Lower lobe of right lung (tissue), 2 donors: Measurements from ENCODE around the gene C17orf67. TPM values are rescaled to one million over a fixed set of nuclear protein-coding genes. Genes with fewer than 3 reads are reported as not detected.
"Not testable (repeated sequence)": the region's sequence is repeated elsewhere in the genome, so short reads cannot be mapped to it uniquely, and the experiment has no call there.

Experiments used
- ATAC-seq, 2 donors: fragments of 200-7000 bp; cut with Tn5 transposase; one replicate each; pipeline ENCODE4 v1.9.1; 2020 to 2022; ENCODE audit warnings: mild to moderate bottlenecking in 2 of 2, moderate library complexity in 2 of 2
- DNase-seq: peaks from one replicate; pipeline ENCODE4 v3.0.0-alpha.2; 2020
- H3K27ac ChIP-seq: fragments of 200-600 bp; one replicate; pipeline ENCODE4 v1.8.0; 2022
- H3K27me3 ChIP-seq: fragments of 200-600 bp; one replicate; pipeline ENCODE4 v1.8.0; 2022; ENCODE audit warnings: low read depth
- H3K36me3 ChIP-seq: fragments of 200-600 bp; one replicate; pipeline ENCODE4 v1.8.0; 2022; ENCODE audit warnings: mild to moderate bottlenecking
- H3K4me1 ChIP-seq: fragments of 200-600 bp; one replicate; pipeline ENCODE4 v1.8.0; 2022
- H3K4me3 ChIP-seq: fragments of 200-600 bp; one replicate; pipeline ENCODE4 v1.8.0; 2022; ENCODE audit warnings: mild to moderate bottlenecking
- H3K9me3 ChIP-seq: fragments of 200-600 bp; one replicate; pipeline ENCODE4 v1.8.0; 2022
- intact Hi-C: fragments of 100-400 bp; cut with DNase I; formaldehyde crosslinking; loops from one replicate; pipeline ENCODE4 v1.11.0; 2022
- total RNA-seq: library from RNA; stranded (reverse); fragmentation: NEBNext Ultra II Directional; extraction: Animal tissue kit (Norgen Biotek cat#: 25700); gene quantifications from one replicate; pipeline ENCODE4 v1.2.1, GENCODE V29; 2021
- TF ChIP-seq, protein P1 (sequence below): fragments of 200-600 bp; IDR thresholded peaks from one replicate; pipeline ENCODE4 v1.8.0; 2022; ENCODE audit warnings: antibody characterized with exemption, mild to moderate bottlenecking
- donor health status: DM: no; HTN: yes; CAD: no; lungs with severe emphysema.

The C17orf67 gene
- total RNA-seq, 1 donor from 2014 or later, result 3.6 TPM

DNA sequence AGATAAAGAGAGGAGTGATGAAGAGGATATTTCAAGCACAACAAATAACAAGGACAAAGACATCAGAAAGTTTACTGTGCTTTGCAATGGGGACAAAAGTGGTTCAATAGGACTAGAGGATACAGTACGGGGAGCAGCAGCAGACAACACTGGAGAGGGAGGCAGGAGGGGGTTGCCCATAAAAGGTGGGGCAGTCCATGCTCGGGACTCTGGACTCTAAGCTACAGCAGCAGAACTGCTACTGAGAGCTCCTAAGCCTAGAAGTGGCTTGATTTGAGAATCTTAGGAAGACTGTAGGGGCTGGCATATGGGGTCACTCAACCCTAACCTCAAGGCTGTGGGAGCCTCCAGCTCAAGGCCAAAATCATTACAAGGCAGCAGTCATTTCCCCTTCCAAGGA lies 62.2 kb downstream of the C17orf67 start:
- ATAC-seq (no peak), DNase-seq (no peak)
- no peaks in the 10 kb centered on the region for H3K4me1 ChIP-seq
- no peaks in the 10 kb centered on the region for H3K36me3 ChIP-seq
- intact Hi-C loops, result no loop called here
- H3K9me3 ChIP-seq, result no peaks in the 10 kb centered on the region
- TF ChIP-seq, protein P1, sequence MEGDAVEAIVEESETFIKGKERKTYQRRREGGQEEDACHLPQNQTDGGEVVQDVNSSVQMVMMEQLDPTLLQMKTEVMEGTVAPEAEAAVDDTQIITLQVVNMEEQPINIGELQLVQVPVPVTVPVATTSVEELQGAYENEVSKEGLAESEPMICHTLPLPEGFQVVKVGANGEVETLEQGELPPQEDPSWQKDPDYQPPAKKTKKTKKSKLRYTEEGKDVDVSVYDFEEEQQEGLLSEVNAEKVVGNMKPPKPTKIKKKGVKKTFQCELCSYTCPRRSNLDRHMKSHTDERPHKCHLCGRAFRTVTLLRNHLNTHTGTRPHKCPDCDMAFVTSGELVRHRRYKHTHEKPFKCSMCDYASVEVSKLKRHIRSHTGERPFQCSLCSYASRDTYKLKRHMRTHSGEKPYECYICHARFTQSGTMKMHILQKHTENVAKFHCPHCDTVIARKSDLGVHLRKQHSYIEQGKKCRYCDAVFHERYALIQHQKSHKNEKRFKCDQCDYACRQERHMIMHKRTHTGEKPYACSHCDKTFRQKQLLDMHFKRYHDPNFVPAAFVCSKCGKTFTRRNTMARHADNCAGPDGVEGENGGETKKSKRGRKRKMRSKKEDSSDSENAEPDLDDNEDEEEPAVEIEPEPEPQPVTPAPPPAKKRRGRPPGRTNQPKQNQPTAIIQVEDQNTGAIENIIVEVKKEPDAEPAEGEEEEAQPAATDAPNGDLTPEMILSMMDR, result no peak
- H3K4me3 ChIP-seq, result no peak overlapping the region
- peaks cover 8% of the 10 kb centered on the region for H3K27me3 ChIP-seq
- H3K27ac ChIP-seq, result no peak overlapping the region

DNA sequence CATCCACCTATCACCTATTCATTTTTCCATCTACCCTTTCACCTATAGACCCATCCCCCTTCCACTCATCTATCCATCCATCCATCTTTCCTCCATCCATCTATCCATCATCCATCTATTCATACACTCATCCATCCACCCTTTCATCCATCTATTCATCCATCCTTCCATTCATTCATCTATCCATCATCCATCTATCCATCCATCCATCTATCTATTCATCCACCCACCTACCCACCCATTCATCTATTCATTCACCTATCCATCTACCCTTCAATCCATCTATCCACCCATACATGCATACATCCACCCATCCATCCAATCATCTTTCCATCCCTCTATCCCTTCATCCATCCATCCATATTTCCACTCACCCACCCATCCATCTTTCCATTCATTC lies 63.3 kb downstream of the C17orf67 start:
- TF ChIP-seq, protein P1, result no peak

DNA sequence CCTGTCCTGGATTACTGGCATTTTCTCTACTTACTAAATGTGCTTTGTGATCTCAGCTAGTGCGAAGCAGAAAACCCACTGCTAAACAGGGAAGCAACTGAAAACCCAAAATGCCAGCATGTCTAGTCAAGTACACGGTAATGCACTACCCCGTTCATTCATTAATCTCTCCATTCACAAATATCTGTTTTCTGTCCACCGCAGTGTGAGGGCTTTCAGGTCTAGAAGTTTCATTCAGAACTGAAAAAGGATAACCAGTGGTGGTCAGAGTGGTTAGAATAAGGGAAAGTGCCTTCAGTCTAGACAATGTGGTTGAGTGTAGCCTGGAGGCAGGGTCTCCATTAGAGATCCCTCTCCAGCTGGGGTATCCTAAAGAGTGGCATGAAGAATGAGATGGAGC lies 68.3 kb downstream of the C17orf67 start:
- H3K27ac ChIP-seq, result no peak overlapping the region
- H3K9me3 ChIP-seq, result no peaks in the 10 kb centered on the region
- H3K4me3 ChIP-seq, result no peak overlapping the region
- DNase-seq, result no peak
- intact Hi-C loops, result no loop called here
- no peak for ATAC-seq
- TF ChIP-seq, protein P1, result no peak
- H3K27me3 ChIP-seq, result peaks cover 2% of the 10 kb centered on the region
- no peaks in the 10 kb centered on the region for H3K4me1 ChIP-seq
- no peaks in the 10 kb centered on the region for H3K36me3 ChIP-seq

More for the DNA sequence above, 63.3 kb downstream of the C17orf67 start:
- Histone ChIP-seq H3K4me3 (no peak overlapping the region), H3K4me1 (no peaks in the 10 kb centered on the region), H3K36me3 (no peaks in the 10 kb centered on the region), H3K9me3 (no peaks in the 10 kb centered on the region), H3K27ac (no peak overlapping the region), H3K27me3 (peaks cover 8% of the 10 kb centered on the region)
- ATAC-seq (no peak), DNase-seq (no peak)
- intact Hi-C loops, result no loop called here

DNA sequence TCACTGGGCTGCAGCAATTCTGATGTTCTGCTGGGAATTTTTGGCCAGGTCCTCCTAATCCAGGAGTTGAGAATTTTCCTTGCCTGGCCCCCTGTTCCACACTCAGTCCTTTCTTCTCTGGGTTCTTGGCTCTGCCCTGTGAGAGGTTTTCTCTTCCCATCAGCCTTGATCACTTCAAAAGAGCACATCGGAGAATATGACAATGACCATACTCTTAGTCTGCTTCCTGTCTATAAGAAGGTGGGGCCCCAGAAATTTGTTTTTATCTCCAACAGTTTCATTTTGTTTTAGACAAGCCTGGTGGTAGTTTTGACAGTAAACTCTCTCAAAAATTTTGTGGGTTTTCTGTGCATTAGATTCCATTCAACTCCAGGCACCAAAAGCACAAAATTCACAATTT lies 70.7 kb downstream of the C17orf67 start:
- no peaks in the 10 kb centered on the region for H3K9me3 ChIP-seq
- H3K4me1 ChIP-seq, result no peaks in the 10 kb centered on the region
- DNase-seq (no peak), ATAC-seq (no peak)
- no peak overlapping the region for H3K4me3 ChIP-seq
- intact Hi-C loops, result no loop called here
- no peaks in the 10 kb centered on the region for H3K36me3 ChIP-seq
- TF ChIP-seq, protein P1, result no peak
- no peaks in the 10 kb centered on the region for H3K27me3 ChIP-seq
- H3K27ac ChIP-seq, result no peak overlapping the region

DNA sequence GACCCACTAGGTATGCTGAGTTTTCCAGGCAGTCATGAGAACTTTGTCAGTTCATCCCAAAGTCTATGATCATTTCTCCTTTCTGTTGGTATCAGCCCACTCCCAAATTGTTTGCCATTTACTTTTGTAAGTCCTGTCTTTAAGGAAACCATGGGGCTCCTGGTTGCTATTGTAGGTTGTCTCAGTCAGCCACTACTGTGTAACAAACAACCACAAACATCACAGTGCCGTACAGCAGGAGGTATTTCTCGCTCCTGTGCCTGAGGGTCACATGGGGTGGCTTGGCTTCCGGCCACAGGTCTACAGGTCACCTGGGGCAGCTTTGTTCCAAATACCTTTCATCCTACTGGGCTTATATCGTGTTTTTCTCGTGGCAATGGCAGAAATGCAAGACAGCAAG lies 71.6 kb downstream of the C17orf67 start:
- intact Hi-C loops, result no loop called here
- ATAC-seq (no peak), DNase-seq (no peak)
- no peaks in the 10 kb centered on the region for H3K36me3 ChIP-seq
- H3K4me1 ChIP-seq, result no peaks in the 10 kb centered on the region
- no peaks in the 10 kb centered on the region for H3K9me3 ChIP-seq
- H3K27ac ChIP-seq, result no peak overlapping the region
- H3K4me3 ChIP-seq, result no peak overlapping the region
- TF ChIP-seq, protein P1, result no peak
- no peaks in the 10 kb centered on the region for H3K27me3 ChIP-seq

DNA sequence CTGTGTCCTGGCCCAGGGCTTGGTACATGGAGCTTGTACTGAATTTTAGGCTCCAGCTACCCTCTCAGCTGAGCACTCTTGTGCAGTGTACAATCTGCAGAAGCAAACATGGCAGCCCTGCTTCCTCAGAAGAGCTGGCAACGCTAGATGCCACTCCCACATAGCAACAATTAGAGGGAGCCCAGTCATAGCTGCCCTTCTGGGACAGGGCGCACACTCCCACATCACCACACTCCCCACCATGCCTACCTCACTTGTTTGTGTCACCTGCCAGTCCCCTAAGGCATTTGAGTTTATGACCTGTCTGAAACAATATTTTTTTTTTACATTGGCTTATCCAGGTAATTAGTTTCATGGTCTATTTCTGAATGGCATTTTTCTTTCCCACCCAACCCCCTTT lies 72.3 kb downstream of the C17orf67 start:
- DNase-seq (no peak), ATAC-seq (no peak)
- Histone ChIP-seq H3K9me3 (no peaks in the 10 kb centered on the region), H3K27me3 (no peaks in the 10 kb centered on the region), H3K4me1 (no peaks in the 10 kb centered on the region), H3K27ac (no peak overlapping the region), H3K36me3 (no peaks in the 10 kb centered on the region), H3K4me3 (no peak overlapping the region)
- intact Hi-C loops, result no loop called here
- TF ChIP-seq, protein P1, result no peak

DNA sequence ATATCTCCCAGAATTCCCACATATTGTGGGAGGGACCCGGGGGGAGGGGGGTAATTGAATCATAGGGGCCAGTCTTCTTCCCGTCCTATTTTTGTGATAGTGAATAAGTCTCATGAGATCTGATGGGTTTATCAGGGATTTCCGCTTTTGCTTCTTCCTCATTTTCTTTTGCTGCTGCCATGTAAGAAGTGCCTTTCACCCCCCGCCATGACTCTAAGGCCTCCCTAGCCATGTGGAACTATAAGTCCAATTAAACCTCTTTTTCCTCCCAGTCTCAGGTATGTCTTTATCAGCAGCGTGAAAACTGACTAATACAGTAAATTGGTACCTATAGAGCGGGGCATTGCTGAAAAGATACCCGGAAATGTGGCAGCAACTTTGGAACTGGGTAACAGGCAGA lies 76.1 kb downstream of the C17orf67 start:
- intact Hi-C loops, H3K27ac ChIP-seq, H3K9me3 ChIP-seq, ATAC-seq, DNase-seq, H3K27me3 ChIP-seq, H3K4me3 ChIP-seq, H3K4me1 ChIP-seq, H3K36me3 ChIP-seq: not testable (repeated sequence)
